Stomach (tissue), 4 donors: Measurements from ENCODE around the gene SBF2.

Experiments used
- EP300 ChIP-seq: sonication (generic); formaldehyde crosslinking; IDR thresholded peaks from one replicate; pipeline ENCODE4 v1.6.1; 2017; ENCODE audit warnings: antibody characterized with exemption
- POLR2A ChIP-seq, 4 donors: fragments of 450-650 bp; IDR thresholded peaks; one replicate each; pipeline ENCODE4 v1.6.1; 2016; ENCODE audit warnings: antibody characterized with exemption in 4 of 4, control low read depth in 2 of 4, mild to moderate bottlenecking in 1 of 4, moderate library complexity in 1 of 4
- POLR2AphosphoS5 ChIP-seq, 3 donors: sonication (generic); formaldehyde crosslinking; IDR thresholded peaks; one replicate each; pipeline ENCODE4 v1.6.1; 2016; ENCODE audit warnings: antibody characterized with exemption in 3 of 3
- TF ChIP-seq, protein P1 (sequence below), 7 experiments: fragments of 450-650 bp in 4 of 7; fragments of 200-600 bp in 3 of 7; sonication (generic) in 3 of 7; IDR thresholded peaks; one replicate each; pipeline ENCODE4 v1.5.1; 2016 to 2019; ENCODE audit warnings: antibody characterized with exemption in 7 of 7, control low read depth in 2 of 7, mild to moderate bottlenecking in 1 of 7

DNA sequence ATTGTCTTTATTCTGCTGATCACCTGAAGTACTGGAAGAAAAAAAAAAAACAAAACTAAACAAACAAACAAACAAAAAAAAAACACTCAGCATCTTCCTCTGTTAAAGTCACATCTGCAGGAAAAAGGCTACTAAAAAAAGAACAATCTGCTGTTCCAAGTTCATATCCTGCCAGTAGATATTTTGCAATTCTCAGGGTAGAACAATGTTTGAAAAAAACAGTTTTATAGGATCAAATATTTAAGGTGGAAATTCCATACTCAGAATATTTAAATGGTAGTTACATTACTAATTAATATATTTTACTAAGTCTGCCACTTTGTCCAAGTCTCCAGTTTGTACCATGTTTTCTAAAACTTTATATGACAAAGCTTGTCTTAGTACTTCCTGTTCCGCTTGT lies 175.2 kb downstream of the SBF2 start:
- TF ChIP-seq, protein P1, sequence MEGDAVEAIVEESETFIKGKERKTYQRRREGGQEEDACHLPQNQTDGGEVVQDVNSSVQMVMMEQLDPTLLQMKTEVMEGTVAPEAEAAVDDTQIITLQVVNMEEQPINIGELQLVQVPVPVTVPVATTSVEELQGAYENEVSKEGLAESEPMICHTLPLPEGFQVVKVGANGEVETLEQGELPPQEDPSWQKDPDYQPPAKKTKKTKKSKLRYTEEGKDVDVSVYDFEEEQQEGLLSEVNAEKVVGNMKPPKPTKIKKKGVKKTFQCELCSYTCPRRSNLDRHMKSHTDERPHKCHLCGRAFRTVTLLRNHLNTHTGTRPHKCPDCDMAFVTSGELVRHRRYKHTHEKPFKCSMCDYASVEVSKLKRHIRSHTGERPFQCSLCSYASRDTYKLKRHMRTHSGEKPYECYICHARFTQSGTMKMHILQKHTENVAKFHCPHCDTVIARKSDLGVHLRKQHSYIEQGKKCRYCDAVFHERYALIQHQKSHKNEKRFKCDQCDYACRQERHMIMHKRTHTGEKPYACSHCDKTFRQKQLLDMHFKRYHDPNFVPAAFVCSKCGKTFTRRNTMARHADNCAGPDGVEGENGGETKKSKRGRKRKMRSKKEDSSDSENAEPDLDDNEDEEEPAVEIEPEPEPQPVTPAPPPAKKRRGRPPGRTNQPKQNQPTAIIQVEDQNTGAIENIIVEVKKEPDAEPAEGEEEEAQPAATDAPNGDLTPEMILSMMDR (IDR thresholded peaks at IDR 0.05): no peak
- TF ChIP-seq POLR2AphosphoS5 (IDR thresholded peaks at IDR 0.05): no peak
- no peak for TF ChIP-seq POLR2A (IDR thresholded peaks at IDR 0.05)
- no peak for TF ChIP-seq EP300
